Liver (tissue), 9 donors: ENCODE measurements around the gene SGMS1. TPM values are rescaled to one million over a fixed set of nuclear protein-coding genes. Genes with fewer than 3 reads are reported as not detected.

ENCODE experiments used
- DNase-seq: peaks from one replicate; pipeline ENCODE4 v3.0.0-alpha.2; 2017; ENCODE audit warnings: low spot score
- H3K27ac ChIP-seq, 2 donors: one replicate each; pipeline ENCODE4 v1.7.0; 2013; ENCODE audit warnings: inconsistent platforms in 2 of 2, low read length in 2 of 2, control low read depth in 1 of 2, low read depth in 1 of 2, mild to moderate bottlenecking in 1 of 2
- H3K27me3 ChIP-seq, 4 donors: one replicate each; pipeline versions ENCODE4 v1.6.1 to v1.7.0; 2013; ENCODE audit warnings: low read length in 3 of 4, inconsistent platforms in 1 of 4, mild to moderate bottlenecking in 1 of 4, moderate library complexity in 1 of 4; ENCODE audit not compliant: control insufficient read depth in 4 of 4, insufficient read depth in 4 of 4
- H3K36me3 ChIP-seq, 4 donors: one replicate each; pipeline versions ENCODE4 v1.6.1 to v1.7.0; 2013; ENCODE audit warnings: low read length in 3 of 4, mild to moderate bottlenecking in 3 of 4, low read depth in 1 of 4, moderate library complexity in 1 of 4; ENCODE audit not compliant: control insufficient read depth in 4 of 4, insufficient read depth in 3 of 4
- H3K4me1 ChIP-seq, 4 donors: one replicate each; pipeline versions ENCODE4 v1.6.1 to v1.7.0; 2013; ENCODE audit warnings: low read length in 3 of 4, mild to moderate bottlenecking in 3 of 4, moderate library complexity in 1 of 4; ENCODE audit not compliant: control insufficient read depth in 4 of 4, insufficient read depth in 4 of 4
- H3K4me3 ChIP-seq, 3 donors: one replicate each; pipeline versions ENCODE4 v1.6.1 to v1.7.0; 2013; ENCODE audit warnings: low read length in 3 of 3, control low read depth in 1 of 3, low read depth in 1 of 3, mild to moderate bottlenecking in 1 of 3
- H3K9ac ChIP-seq, 2 donors: one replicate each; pipeline ENCODE4 v1.7.0; 2013; ENCODE audit warnings: low read length in 2 of 2, mild to moderate bottlenecking in 2 of 2, moderate library complexity in 2 of 2, control low read depth in 1 of 2, low read depth in 1 of 2
- H3K9me3 ChIP-seq, 4 donors: one replicate each; pipeline versions ENCODE4 v1.6.1 to v1.7.0; 2013; ENCODE audit warnings: low read length in 3 of 4; ENCODE audit not compliant: control insufficient read depth in 4 of 4
- EGR1 ChIP-seq, 2 donors: IDR thresholded peaks; 2 replicates each; pipeline ENCODE4 v1.6.1; 2016 to 2018; ENCODE audit warnings: antibody characterized with exemption in 2 of 2, low read depth in 2 of 2
- FOXA1 ChIP-seq: IDR thresholded peaks from 2 replicates; pipeline ENCODE4 v1.6.1; 2016; ENCODE audit warnings: antibody characterized with exemption
- FOXA2 ChIP-seq: IDR thresholded peaks from 2 replicates; pipeline ENCODE4 v1.6.1; 2016; ENCODE audit warnings: antibody characterized with exemption
- GABPA ChIP-seq, 2 donors: IDR thresholded peaks in 1 of 2; conservative IDR thresholded peaks in 1 of 2; 2 replicates each; pipeline ENCODE4 v1.6.1; 2016; ENCODE audit warnings: antibody characterized with exemption in 2 of 2, mild to moderate bottlenecking in 1 of 2, moderate library complexity in 1 of 2
- HNF4A ChIP-seq, 2 donors: conservative IDR thresholded peaks; 2 replicates each; pipeline ENCODE4 v1.6.1; 2016; ENCODE audit warnings: antibody characterized with exemption in 2 of 2, mild to moderate bottlenecking in 2 of 2
- HNF4G ChIP-seq: IDR thresholded peaks from 2 replicates; pipeline ENCODE4 v1.6.1; 2016; ENCODE audit warnings: antibody characterized with exemption
- JUND ChIP-seq, 2 donors: IDR thresholded peaks; 2 replicates each; pipeline ENCODE4 v1.6.1; 2016; ENCODE audit warnings: antibody characterized with exemption in 2 of 2
- NR2F2 ChIP-seq: IDR thresholded peaks from 2 replicates; pipeline ENCODE4 v1.6.1; 2016; ENCODE audit warnings: antibody characterized with exemption
- RAD21 ChIP-seq, 2 donors: IDR thresholded peaks; 2 replicates each; pipeline ENCODE4 v1.6.1; 2016; ENCODE audit warnings: antibody characterized with exemption in 2 of 2, mild to moderate bottlenecking in 2 of 2
- RXRA ChIP-seq, 2 donors: IDR thresholded peaks; 2 replicates each; pipeline ENCODE4 v1.6.1; 2017 to 2018; ENCODE audit warnings: antibody characterized with exemption in 2 of 2, mild to moderate bottlenecking in 1 of 2
- SP1 ChIP-seq: IDR thresholded peaks from 2 replicates; pipeline ENCODE4 v1.6.1; 2018; ENCODE audit warnings: antibody characterized with exemption, mild to moderate bottlenecking
- TAF1 ChIP-seq: conservative IDR thresholded peaks from 2 replicates; pipeline ENCODE4 v1.6.1; 2016; ENCODE audit warnings: antibody characterized with exemption, mild to moderate bottlenecking
- YY1 ChIP-seq: IDR thresholded peaks from 2 replicates; pipeline ENCODE4 v1.6.1; 2016; ENCODE audit warnings: antibody characterized with exemption, mild to moderate bottlenecking
- WGBS: extraction: QIAGEN DNeasy Blood & Tissue Kit; methylation state at CpG from one replicate; pipeline ENCODE4 v1.1.7; 2013; 5-methylcytosine and 5-hydroxymethylcytosine counted together
- polyA plus RNA-seq, 2 donors: library from polyadenylated mRNA; stranded (reverse) in 1 of 2; unstranded in 1 of 2; fragments of 200-250 nt in 1 of 2; fragments of >200 nt in 1 of 2; fragmentation: Nextera tagmentation in 1 of 2; extraction: Ambion mirVana in 1 of 2; gene quantifications; one replicate each; pipeline versions ENCODE4 v1.2.1 to v1.2.3, GENCODE V29; 2013 to 2015
- total RNA-seq, 2 donors: library from RNA; depleted of rRNA; stranded (reverse); fragments of >200 nt; gene quantifications; one replicate each; pipeline ENCODE4 v1.2.3, GENCODE V29; 2014
- TF ChIP-seq, protein P1 (sequence below): IDR thresholded peaks from 2 replicates; pipeline ENCODE4 v1.6.1; 2016; ENCODE audit warnings: antibody characterized with exemption, mild to moderate bottlenecking
- TF ChIP-seq, protein P2 (sequence below): IDR thresholded peaks from 2 replicates; pipeline ENCODE4 v1.6.1; 2016; ENCODE audit warnings: antibody characterized with exemption
- TF ChIP-seq, protein P3 (sequence below): fragments of 150-350 bp; IDR thresholded peaks from 2 replicates; pipeline ENCODE4 v1.5.1; 2017; ENCODE audit warnings: improper control_type of control experiment, low read depth, low read length; ENCODE audit not compliant: missing input control
- TF ChIP-seq, protein P4 (sequence below): IDR thresholded peaks from 2 replicates; pipeline ENCODE4 v1.6.1; 2016; ENCODE audit warnings: antibody characterized with exemption
- TF ChIP-seq, protein P5 (sequence below): IDR thresholded peaks from 2 replicates; pipeline ENCODE4 v1.6.1; 2016; ENCODE audit warnings: antibody characterized with exemption
- donor health status: healthy.
- donor health status: healthy.
- donor health status: healthy.
- donor health status: healthy.
- donor health status: healthy.

Gene SGMS1
- total and polyA plus RNA-seq, 4 donors = 6.8 to 98.2 (median 21.1) TPM

DNA sequence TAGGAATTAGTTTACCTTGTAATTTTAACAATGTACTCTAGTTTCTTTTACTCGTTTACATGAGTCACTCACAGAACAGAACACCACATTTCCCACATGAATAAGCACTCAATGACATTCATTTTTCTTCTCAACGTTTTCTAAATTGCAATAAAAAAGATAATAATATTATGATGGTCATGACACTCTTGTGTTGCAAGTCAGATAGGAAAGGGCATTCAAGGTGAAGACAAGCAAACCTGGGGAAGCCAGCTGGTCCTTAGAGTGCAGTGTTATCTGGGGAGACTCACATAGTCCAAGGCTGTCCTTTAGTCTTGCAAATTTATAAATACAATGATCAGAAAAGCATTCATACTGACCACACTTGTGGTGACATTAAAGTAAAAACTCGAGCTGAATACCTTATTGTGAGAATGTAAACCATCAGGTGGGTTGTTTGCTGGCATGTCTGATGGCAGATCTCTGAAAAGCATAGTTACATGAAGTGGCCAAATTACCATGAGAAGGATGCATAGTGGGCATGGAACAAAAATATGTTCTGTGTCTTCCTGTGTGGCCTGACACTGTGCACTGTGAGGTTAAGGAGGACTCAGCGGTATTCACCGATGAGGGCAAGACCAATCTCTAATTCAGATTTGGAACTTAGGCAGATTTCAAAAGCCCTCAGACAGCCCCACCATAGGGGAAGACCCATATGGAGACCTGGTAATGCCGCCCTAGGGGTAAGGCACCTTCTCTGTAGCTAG is 213.5 kb downstream of the SGMS1 start:
- DNase-seq = no peak
- 81% methylated on average over 6 of the region's 6 CpGs for WGBS

More for the DNA sequence above, 213.5 kb downstream of the SGMS1 start:
- Histone ChIP-seq H3K4me1 (peaks cover 1 to 18% (median 8%) of the 10 kb centered on the region in 4 donors), H3K4me3 (no peak overlapping the region), H3K9me3 (no peaks in the 10 kb centered on the region), H3K36me3 (peaks cover 0 to 3% (median under 1%) of the 10 kb centered on the region in 4 donors), H3K9ac (no peak overlapping the region), H3K27me3 (no peaks in the 10 kb centered on the region), H3K27ac (no peak overlapping the region)
- TF ChIP-seq, protein P1, sequence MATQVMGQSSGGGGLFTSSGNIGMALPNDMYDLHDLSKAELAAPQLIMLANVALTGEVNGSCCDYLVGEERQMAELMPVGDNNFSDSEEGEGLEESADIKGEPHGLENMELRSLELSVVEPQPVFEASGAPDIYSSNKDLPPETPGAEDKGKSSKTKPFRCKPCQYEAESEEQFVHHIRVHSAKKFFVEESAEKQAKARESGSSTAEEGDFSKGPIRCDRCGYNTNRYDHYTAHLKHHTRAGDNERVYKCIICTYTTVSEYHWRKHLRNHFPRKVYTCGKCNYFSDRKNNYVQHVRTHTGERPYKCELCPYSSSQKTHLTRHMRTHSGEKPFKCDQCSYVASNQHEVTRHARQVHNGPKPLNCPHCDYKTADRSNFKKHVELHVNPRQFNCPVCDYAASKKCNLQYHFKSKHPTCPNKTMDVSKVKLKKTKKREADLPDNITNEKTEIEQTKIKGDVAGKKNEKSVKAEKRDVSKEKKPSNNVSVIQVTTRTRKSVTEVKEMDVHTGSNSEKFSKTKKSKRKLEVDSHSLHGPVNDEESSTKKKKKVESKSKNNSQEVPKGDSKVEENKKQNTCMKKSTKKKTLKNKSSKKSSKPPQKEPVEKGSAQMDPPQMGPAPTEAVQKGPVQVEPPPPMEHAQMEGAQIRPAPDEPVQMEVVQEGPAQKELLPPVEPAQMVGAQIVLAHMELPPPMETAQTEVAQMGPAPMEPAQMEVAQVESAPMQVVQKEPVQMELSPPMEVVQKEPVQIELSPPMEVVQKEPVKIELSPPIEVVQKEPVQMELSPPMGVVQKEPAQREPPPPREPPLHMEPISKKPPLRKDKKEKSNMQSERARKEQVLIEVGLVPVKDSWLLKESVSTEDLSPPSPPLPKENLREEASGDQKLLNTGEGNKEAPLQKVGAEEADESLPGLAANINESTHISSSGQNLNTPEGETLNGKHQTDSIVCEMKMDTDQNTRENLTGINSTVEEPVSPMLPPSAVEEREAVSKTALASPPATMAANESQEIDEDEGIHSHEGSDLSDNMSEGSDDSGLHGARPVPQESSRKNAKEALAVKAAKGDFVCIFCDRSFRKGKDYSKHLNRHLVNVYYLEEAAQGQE = no peak
- TF ChIP-seq YY1 (no peak), NR2F2 (no peak), RXRA (IDR thresholded peaks at IDR 0.05) (no peak), HNF4A (conservative IDR thresholded peaks at IDR 0.05) (no peak), EGR1 (IDR thresholded peaks at IDR 0.05; ENCODE audit: low read depth in 2 of 2) (no peak), HNF4G (no peak), SP1 (no peak), FOXA1 (no peak), RAD21 (IDR thresholded peaks at IDR 0.05) (no peak), JUND (IDR thresholded peaks at IDR 0.05) (no peak), TAF1 (no peak), GABPA (IDR thresholded peaks at IDR 0.05 in 1 of 2, conservative IDR thresholded peaks at IDR 0.05 in 1 of 2) (no peak), FOXA2 (no peak)
- TF ChIP-seq, protein P2, sequence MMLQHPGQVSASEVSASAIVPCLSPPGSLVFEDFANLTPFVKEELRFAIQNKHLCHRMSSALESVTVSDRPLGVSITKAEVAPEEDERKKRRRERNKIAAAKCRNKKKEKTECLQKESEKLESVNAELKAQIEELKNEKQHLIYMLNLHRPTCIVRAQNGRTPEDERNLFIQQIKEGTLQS = no peak
- TF ChIP-seq, protein P3, sequence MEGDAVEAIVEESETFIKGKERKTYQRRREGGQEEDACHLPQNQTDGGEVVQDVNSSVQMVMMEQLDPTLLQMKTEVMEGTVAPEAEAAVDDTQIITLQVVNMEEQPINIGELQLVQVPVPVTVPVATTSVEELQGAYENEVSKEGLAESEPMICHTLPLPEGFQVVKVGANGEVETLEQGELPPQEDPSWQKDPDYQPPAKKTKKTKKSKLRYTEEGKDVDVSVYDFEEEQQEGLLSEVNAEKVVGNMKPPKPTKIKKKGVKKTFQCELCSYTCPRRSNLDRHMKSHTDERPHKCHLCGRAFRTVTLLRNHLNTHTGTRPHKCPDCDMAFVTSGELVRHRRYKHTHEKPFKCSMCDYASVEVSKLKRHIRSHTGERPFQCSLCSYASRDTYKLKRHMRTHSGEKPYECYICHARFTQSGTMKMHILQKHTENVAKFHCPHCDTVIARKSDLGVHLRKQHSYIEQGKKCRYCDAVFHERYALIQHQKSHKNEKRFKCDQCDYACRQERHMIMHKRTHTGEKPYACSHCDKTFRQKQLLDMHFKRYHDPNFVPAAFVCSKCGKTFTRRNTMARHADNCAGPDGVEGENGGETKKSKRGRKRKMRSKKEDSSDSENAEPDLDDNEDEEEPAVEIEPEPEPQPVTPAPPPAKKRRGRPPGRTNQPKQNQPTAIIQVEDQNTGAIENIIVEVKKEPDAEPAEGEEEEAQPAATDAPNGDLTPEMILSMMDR = no peak
- TF ChIP-seq, protein P4, sequence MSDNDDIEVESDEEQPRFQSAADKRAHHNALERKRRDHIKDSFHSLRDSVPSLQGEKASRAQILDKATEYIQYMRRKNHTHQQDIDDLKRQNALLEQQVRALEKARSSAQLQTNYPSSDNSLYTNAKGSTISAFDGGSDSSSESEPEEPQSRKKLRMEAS = no peak
- TF ChIP-seq, protein P5, sequence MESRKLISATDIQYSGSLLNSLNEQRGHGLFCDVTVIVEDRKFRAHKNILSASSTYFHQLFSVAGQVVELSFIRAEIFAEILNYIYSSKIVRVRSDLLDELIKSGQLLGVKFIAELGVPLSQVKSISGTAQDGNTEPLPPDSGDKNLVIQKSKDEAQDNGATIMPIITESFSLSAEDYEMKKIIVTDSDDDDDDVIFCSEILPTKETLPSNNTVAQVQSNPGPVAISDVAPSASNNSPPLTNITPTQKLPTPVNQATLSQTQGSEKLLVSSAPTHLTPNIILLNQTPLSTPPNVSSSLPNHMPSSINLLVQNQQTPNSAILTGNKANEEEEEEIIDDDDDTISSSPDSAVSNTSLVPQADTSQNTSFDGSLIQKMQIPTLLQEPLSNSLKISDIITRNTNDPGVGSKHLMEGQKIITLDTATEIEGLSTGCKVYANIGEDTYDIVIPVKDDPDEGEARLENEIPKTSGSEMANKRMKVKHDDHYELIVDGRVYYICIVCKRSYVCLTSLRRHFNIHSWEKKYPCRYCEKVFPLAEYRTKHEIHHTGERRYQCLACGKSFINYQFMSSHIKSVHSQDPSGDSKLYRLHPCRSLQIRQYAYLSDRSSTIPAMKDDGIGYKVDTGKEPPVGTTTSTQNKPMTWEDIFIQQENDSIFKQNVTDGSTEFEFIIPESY = no peak
